Activated T-helper 17 cell treated with anti-CD3 and anti-CD28 coated beads, Interleukin-2, amount 50 U/mL, for 72 hours (primary cell): Measurements from ENCODE around the gene DET1. TPM values are rescaled to one million over a fixed set of nuclear protein-coding genes. Genes with fewer than 3 reads are reported as not detected.
"Not testable (repeated sequence)": the region's sequence is repeated elsewhere in the genome, so short reads cannot be mapped to it uniquely, and the experiment has no call there.

Source experiments
- ATAC-seq: fragments of 150-1000 bp; cut with Tn5 transposase; replicated peaks from 2 replicates; pipeline ENCODE4 v1.10.0; 2021; ENCODE audit warnings: mild to moderate bottlenecking, moderate library complexity
- H3K27ac Mint-ChIP-seq: one replicate; pipeline ENCODE4 v1.8.0; 2022; ENCODE audit warnings: mixed read lengths
- H3K27me3 Mint-ChIP-seq: one replicate; pipeline ENCODE4 v1.8.0; 2022; ENCODE audit warnings: mixed read lengths
- H3K36me3 Mint-ChIP-seq: one replicate; pipeline ENCODE4 v1.8.0; 2022; ENCODE audit warnings: low read depth, mild to moderate bottlenecking, mixed read lengths
- H3K4me1 Mint-ChIP-seq: one replicate; pipeline ENCODE4 v1.8.0; 2022; ENCODE audit warnings: mixed read lengths
- H3K4me3 Mint-ChIP-seq: one replicate; pipeline ENCODE4 v1.8.0; 2022; ENCODE audit warnings: mild to moderate bottlenecking, mixed read lengths
- H3K9me3 Mint-ChIP-seq: one replicate; pipeline ENCODE4 v1.8.0; 2022; ENCODE audit warnings: mixed read lengths
- total RNA-seq, 2 donors: library from RNA; stranded (reverse); gene quantifications; one replicate each; pipeline ENCODE4 v1.2.3, GENCODE V29; 2022

Gene DET1
- 1 to 10 TPM; 2.3 to 4.2 TPM for total RNA-seq

GRCh38 chr15:88546248-88547129, at the start of gene DET1:
TSS of gene DET1 (minus strand) at chr15:88546681. CDS start at chr15:88531705, 14,976 bp downstream.
- H3K36me3 Mint-ChIP-seq: no peaks in the 10 kb centered on the region
- peak; percentile 98 for ATAC-seq

GRCh38 chr15:88591384-88591783, 44.9 kb upstream of the DET1 start:
- no peaks in the 10 kb centered on the region for H3K4me1 Mint-ChIP-seq
- no peaks in the 10 kb centered on the region for H3K9me3 Mint-ChIP-seq

More at GRCh38 chr15:88546248-88547129, at the start of gene DET1:
- Mint-ChIP-seq H3K4me1 (peaks cover 11% of the 10 kb centered on the region), H3K27ac (peak within 1 kb of the TSS; percentile 94), H3K4me3 (no peak within 1 kb of the TSS), H3K27me3 (no peaks in the 10 kb centered on the region), H3K9me3 (peaks cover 4% of the 10 kb centered on the region)

GRCh38 chr15:88590759-88591158, 44.3 kb upstream of the DET1 start:
- no peak for ATAC-seq
- no peak overlapping the region for H3K27ac Mint-ChIP-seq
- no peaks in the 10 kb centered on the region for H3K9me3 Mint-ChIP-seq
- no peak overlapping the region for H3K4me3 Mint-ChIP-seq
- H3K4me1 Mint-ChIP-seq: no peaks in the 10 kb centered on the region
- peaks cover 9% of the 10 kb centered on the region for H3K27me3 Mint-ChIP-seq
- no peaks in the 10 kb centered on the region for H3K36me3 Mint-ChIP-seq

More at GRCh38 chr15:88591384-88591783, 44.9 kb upstream of the DET1 start:
- ATAC-seq: no peak
- no peak overlapping the region for H3K27ac Mint-ChIP-seq
- peaks cover 9% of the 10 kb centered on the region for H3K27me3 Mint-ChIP-seq
- no peak overlapping the region for H3K4me3 Mint-ChIP-seq
- no peaks in the 10 kb centered on the region for H3K36me3 Mint-ChIP-seq

GRCh38 chr15:88586401-88587162, 40.1 kb upstream of the DET1 start:
- no peaks in the 10 kb centered on the region for H3K36me3 Mint-ChIP-seq
- peaks cover 8% of the 10 kb centered on the region for H3K27me3 Mint-ChIP-seq
- H3K4me1 Mint-ChIP-seq: no peaks in the 10 kb centered on the region
- no peak for ATAC-seq
- no peak overlapping the region for H3K4me3 Mint-ChIP-seq
- H3K27ac Mint-ChIP-seq: no peak overlapping the region
- H3K9me3 Mint-ChIP-seq: no peaks in the 10 kb centered on the region

GRCh38 chr15:88580532-88580931, 34.1 kb upstream of the DET1 start:
- H3K36me3 Mint-ChIP-seq: no peaks in the 10 kb centered on the region
- ATAC-seq: no peak
- no peak overlapping the region for H3K4me3 Mint-ChIP-seq
- H3K9me3 Mint-ChIP-seq: no peaks in the 10 kb centered on the region
- no peak overlapping the region for H3K27ac Mint-ChIP-seq
- H3K4me1 Mint-ChIP-seq: no peaks in the 10 kb centered on the region
- H3K27me3 Mint-ChIP-seq: peaks cover 4% of the 10 kb centered on the region

- H3K27ac Mint-ChIP-seq: no peak overlapping the region
- H3K9me3 Mint-ChIP-seq: no peaks in the 10 kb centered on the region
- H3K4me1 Mint-ChIP-seq: no peaks in the 10 kb centered on the region
- peaks cover 10% of the 10 kb centered on the region for H3K27me3 Mint-ChIP-seq
- no peaks in the 10 kb centered on the region for H3K36me3 Mint-ChIP-seq
- ATAC-seq: no peak
- no peak overlapping the region for H3K4me3 Mint-ChIP-seq
Measured at GRCh38 chr15:88579322-88579721, 32.8 kb upstream of the DET1 start.

- H3K27me3 Mint-ChIP-seq: peaks cover 9% of the 10 kb centered on the region
- no peaks in the 10 kb centered on the region for H3K4me1 Mint-ChIP-seq
- no peak overlapping the region for H3K4me3 Mint-ChIP-seq
- no peak overlapping the region for H3K27ac Mint-ChIP-seq
- ATAC-seq: no peak
- no peaks in the 10 kb centered on the region for H3K36me3 Mint-ChIP-seq
- H3K9me3 Mint-ChIP-seq: no peaks in the 10 kb centered on the region
Measured at GRCh38 chr15:88574655-88575054, 28.2 kb upstream of the DET1 start.

- Mint-ChIP-seq H3K4me1 (no peaks in the 10 kb centered on the region), H3K9me3 (no peaks in the 10 kb centered on the region), H3K27ac (no peak overlapping the region), H3K4me3 (no peak overlapping the region), H3K36me3 (no peaks in the 10 kb centered on the region), H3K27me3 (peaks cover 9% of the 10 kb centered on the region)
- ATAC-seq: no peak
Measured at GRCh38 chr15:88574077-88574476, 27.6 kb upstream of the DET1 start.

- no peaks in the 10 kb centered on the region for H3K36me3 Mint-ChIP-seq
- ATAC-seq: no peak
- no peaks in the 10 kb centered on the region for H3K9me3 Mint-ChIP-seq
- H3K4me3 Mint-ChIP-seq: no peak overlapping the region
- H3K27me3 Mint-ChIP-seq: peaks cover 9% of the 10 kb centered on the region
- no peak overlapping the region for H3K27ac Mint-ChIP-seq
- no peaks in the 10 kb centered on the region for H3K4me1 Mint-ChIP-seq
Measured at GRCh38 chr15:88571852-88572259, 25.4 kb upstream of the DET1 start.

GRCh38 chr15:88571153-88571851, 24.8 kb upstream of the DET1 start:
- Mint-ChIP-seq H3K4me1 (no peaks in the 10 kb centered on the region), H3K36me3 (no peaks in the 10 kb centered on the region), H3K27ac (no peak overlapping the region), H3K27me3 (peaks cover 9% of the 10 kb centered on the region), H3K9me3 (no peaks in the 10 kb centered on the region), H3K4me3 (no peak overlapping the region)
- ATAC-seq: no peak

GRCh38 chr15:88568589-88568988, 22.1 kb upstream of the DET1 start:
- H3K27me3 Mint-ChIP-seq: peaks cover 7% of the 10 kb centered on the region
- H3K9me3 Mint-ChIP-seq: no peaks in the 10 kb centered on the region
- H3K36me3 Mint-ChIP-seq: no peaks in the 10 kb centered on the region
- no peaks in the 10 kb centered on the region for H3K4me1 Mint-ChIP-seq
- ATAC-seq: no peak
- H3K27ac Mint-ChIP-seq: no peak overlapping the region
- no peak overlapping the region for H3K4me3 Mint-ChIP-seq

- Mint-ChIP-seq H3K27ac (no peak overlapping the region), H3K4me3 (no peak overlapping the region), H3K27me3 (peaks cover 17% of the 10 kb centered on the region), H3K4me1 (no peaks in the 10 kb centered on the region), H3K36me3 (no peaks in the 10 kb centered on the region), H3K9me3 (no peaks in the 10 kb centered on the region)
- no peak for ATAC-seq
Measured at GRCh38 chr15:88564741-88565140, 18.3 kb upstream of the DET1 start.

- no peak overlapping the region for H3K4me3 Mint-ChIP-seq
- no peaks in the 10 kb centered on the region for H3K36me3 Mint-ChIP-seq
- H3K9me3 Mint-ChIP-seq: no peaks in the 10 kb centered on the region
- peaks cover 17% of the 10 kb centered on the region for H3K27me3 Mint-ChIP-seq
- ATAC-seq: no peak
- no peaks in the 10 kb centered on the region for H3K4me1 Mint-ChIP-seq
- no peak overlapping the region for H3K27ac Mint-ChIP-seq
Measured at GRCh38 chr15:88563638-88564037, 17.2 kb upstream of the DET1 start.

- H3K27ac Mint-ChIP-seq, H3K36me3 Mint-ChIP-seq, H3K4me1 Mint-ChIP-seq, H3K9me3 Mint-ChIP-seq, ATAC-seq, H3K4me3 Mint-ChIP-seq: not testable (repeated sequence)
- peaks cover 16% of the 10 kb centered on the region for H3K27me3 Mint-ChIP-seq
Measured at GRCh38 chr15:88559565-88559964, 13.1 kb upstream of the DET1 start.
